Erythroblast (primary cell): ENCODE data around the gene CORO1C.
"Not testable (repeated sequence)": the region's sequence is repeated elsewhere in the genome, so short reads cannot be mapped to it uniquely, and the experiment has no call there.

Source experiments
- GATA1 ChIP-seq: IDR thresholded peaks from 2 replicates; pipeline ENCODE4 v1.6.1; 2011; ENCODE audit warnings: low read depth, mild to moderate bottlenecking, control low read depth, low read length, moderate library complexity
- POLR2A ChIP-seq: IDR thresholded peaks from 2 replicates; pipeline ENCODE4 v1.6.1; 2011; ENCODE audit warnings: mild to moderate bottlenecking, low read length

GRCh38 chr12:108751003-108751402, 19.7 kb upstream of the CORO1C start:
- not testable (repeated sequence) for TF ChIP-seq POLR2A, GATA1
